ENCODE data around the gene RAPGEFL1.

DNA sequence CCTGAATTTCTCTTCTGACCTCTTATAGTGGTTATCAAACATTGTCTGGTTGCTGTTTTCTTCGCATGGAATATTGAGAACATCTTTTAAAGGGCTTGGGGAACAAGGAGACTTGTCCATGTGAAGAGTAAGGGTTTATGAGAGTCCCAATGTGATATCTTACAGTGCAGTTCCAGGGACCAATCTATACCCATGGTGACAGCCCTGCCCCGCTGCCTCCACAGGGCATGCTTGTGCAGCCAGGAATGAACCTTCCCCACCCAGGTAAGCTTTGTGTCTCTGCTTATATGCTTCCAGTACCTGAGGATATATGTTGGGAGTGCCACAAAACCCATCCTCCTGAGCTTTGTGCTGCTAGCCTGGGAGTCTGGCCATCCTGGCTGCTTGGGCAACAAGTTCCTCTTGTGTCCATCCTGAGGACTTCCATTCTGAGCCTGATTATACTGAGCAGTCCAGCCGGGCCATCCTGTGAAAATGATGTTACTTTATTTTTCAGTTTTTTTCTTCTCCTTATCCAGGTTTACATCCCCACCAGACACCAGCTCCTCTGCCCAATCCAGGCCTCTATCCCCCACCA is 9.5 kb upstream of the RAPGEFL1 start:
- TF ChIP-seq, protein P1, sequence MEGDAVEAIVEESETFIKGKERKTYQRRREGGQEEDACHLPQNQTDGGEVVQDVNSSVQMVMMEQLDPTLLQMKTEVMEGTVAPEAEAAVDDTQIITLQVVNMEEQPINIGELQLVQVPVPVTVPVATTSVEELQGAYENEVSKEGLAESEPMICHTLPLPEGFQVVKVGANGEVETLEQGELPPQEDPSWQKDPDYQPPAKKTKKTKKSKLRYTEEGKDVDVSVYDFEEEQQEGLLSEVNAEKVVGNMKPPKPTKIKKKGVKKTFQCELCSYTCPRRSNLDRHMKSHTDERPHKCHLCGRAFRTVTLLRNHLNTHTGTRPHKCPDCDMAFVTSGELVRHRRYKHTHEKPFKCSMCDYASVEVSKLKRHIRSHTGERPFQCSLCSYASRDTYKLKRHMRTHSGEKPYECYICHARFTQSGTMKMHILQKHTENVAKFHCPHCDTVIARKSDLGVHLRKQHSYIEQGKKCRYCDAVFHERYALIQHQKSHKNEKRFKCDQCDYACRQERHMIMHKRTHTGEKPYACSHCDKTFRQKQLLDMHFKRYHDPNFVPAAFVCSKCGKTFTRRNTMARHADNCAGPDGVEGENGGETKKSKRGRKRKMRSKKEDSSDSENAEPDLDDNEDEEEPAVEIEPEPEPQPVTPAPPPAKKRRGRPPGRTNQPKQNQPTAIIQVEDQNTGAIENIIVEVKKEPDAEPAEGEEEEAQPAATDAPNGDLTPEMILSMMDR (IDR thresholded peaks at IDR 0.05; ENCODE audit: low read depth, low read length, poor library complexity, severe bottlenecking) = no peak
- no peak for TF ChIP-seq EZH2phosphoT487 (IDR thresholded peaks at IDR 0.05; ENCODE audit: borderline replicate concordance, low read length)
